ENCODE data around the gene CALHM5.

DNA sequence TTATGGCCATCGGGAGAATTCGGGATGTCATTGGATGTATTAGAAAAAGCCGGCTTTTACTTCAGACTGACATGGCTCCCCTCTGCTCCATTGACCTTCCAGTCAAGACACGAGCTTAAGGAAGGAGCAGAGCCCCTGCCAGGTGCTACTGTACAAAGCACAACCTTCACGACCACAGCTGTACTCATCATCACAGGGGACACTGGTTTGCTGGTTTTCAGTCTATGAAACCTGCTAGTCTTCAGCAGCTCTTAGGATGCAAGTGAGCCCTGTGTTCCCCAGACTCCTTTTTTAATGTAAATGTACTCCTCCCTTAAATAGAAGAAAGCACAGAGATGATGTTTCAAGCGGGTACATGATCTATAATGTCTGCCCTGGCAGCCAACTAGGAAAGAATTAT lies 35.9 kb downstream of the CALHM5 start:
- TF ChIP-seq, protein P1, sequence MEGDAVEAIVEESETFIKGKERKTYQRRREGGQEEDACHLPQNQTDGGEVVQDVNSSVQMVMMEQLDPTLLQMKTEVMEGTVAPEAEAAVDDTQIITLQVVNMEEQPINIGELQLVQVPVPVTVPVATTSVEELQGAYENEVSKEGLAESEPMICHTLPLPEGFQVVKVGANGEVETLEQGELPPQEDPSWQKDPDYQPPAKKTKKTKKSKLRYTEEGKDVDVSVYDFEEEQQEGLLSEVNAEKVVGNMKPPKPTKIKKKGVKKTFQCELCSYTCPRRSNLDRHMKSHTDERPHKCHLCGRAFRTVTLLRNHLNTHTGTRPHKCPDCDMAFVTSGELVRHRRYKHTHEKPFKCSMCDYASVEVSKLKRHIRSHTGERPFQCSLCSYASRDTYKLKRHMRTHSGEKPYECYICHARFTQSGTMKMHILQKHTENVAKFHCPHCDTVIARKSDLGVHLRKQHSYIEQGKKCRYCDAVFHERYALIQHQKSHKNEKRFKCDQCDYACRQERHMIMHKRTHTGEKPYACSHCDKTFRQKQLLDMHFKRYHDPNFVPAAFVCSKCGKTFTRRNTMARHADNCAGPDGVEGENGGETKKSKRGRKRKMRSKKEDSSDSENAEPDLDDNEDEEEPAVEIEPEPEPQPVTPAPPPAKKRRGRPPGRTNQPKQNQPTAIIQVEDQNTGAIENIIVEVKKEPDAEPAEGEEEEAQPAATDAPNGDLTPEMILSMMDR (IDR thresholded peaks at IDR 0.05): no peak
- TF ChIP-seq POLR2A (IDR thresholded peaks at IDR 0.05): no peak
